ENCODE measurements around the gene ASTN2. TPM values are rescaled to one million over a fixed set of nuclear protein-coding genes. Genes with fewer than 3 reads are reported as not detected.

Gene ASTN2
- total RNA-seq, 2 experiments from 2014 or later, result 5.2 to 6.0 TPM

DNA sequence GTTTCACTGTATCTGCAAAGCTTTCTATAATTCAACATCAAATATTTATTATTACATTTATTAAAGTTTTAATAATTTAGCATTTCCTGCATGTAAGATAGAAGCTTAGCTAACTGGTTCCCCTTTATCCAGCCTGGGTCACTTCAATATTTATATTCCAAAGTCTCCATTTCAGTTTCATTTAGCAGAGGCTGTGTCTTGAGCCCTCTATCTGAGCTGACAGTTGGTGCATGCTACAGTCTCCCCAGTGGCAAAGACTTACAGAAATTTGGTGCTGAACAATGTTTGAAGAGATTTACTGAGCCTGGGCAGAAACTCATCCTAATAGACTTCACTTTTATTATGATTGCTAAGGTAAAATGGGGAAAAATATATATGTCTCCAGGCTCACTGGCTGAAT is 448.7 kb downstream of the ASTN2 start:
- DNase-seq (no peak), ATAC-seq (ENCODE audit: low read depth) (no peak)
- Mint-ChIP-seq H3K9me3 (peaks cover 6% of the 10 kb centered on the region), H3K36me3 (no peaks in the 10 kb centered on the region), H3K4me1 (no peaks in the 10 kb centered on the region), H3K27ac (no peak overlapping the region), H3K27me3 (no peaks in the 10 kb centered on the region), H3K4me3 (no peak overlapping the region)
- POLR2A ChIA-PET, result no interaction called here

DNA sequence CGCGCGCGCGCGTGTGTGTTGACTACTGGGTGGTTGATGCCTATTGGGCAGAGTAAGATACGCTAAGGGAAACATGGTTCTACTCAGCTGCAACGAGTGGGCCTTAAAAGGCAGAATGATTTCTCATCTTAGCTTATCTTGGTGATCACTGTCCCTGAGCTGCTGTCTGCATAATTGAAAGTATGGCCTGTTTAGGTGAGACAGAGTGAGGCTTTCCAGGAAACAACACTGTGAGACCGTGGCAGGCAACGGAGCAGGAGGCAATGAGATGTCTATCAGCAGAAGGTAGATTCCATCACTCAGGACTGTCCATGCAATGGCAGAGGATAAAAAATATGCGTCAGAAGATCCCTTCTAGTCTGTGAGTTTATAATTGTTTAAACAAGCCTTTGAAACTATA is 450.6 kb downstream of the ASTN2 start:
- ATAC-seq (ENCODE audit: low read depth), result no peak
- Mint-ChIP-seq H3K36me3 (no peaks in the 10 kb centered on the region), H3K4me1 (no peaks in the 10 kb centered on the region), H3K9me3 (peaks cover 6% of the 10 kb centered on the region), H3K4me3 (no peak overlapping the region), H3K27ac (no peak overlapping the region), H3K27me3 (no peaks in the 10 kb centered on the region)
- POLR2A ChIA-PET, result no interaction called here
- no peak for DNase-seq

DNA sequence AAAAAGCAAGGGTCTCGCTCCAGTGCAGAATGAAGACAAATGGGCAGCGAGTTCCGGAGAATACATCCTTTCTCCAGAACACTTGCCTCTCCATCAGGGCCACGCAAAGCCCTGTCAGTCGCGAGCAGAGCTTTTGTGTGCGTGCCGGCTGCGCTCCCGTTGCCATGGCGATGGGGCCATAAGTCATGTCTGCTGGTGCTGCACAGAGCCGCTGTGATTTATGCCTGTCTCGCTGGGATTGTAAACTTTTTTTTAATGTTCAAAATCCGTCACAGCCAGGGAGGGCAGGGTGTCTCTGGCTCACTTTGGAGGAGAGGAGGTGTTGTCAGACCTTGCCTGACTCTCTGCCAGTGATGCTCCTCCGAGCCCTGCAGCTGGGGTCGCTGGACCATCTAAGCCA is 455.0 kb downstream of the ASTN2 start:
- Mint-ChIP-seq H3K4me1 (peaks cover 5% of the 10 kb centered on the region), H3K27ac (no peak overlapping the region), H3K9me3 (peaks cover 9% of the 10 kb centered on the region), H3K27me3 (peaks cover 7% of the 10 kb centered on the region), H3K36me3 (no peaks in the 10 kb centered on the region), H3K4me3 (no peak overlapping the region)
- POLR2A ChIA-PET, result no interaction called here
- DNase-seq (no peak), ATAC-seq (ENCODE audit: low read depth) (no peak)

DNA sequence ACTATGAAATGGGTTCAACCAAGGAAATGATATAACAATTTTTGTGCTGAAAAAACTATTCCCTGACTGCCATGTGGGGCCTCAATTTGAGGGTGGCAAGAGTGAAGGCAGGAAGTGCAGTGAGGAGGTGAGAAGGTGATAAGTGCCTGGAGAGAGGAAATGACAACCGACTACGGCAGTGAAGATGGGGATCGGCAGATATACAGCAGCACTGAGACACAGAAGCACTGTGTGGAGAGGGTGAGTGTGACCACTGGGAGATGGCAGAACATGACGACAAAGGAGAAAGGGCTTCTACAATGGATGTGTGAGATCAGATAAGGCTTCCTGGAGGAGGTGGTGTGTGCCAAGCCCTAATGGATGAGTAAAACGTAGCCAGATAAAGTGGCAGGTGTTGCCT is 456.0 kb downstream of the ASTN2 start:
- DNase-seq, result no peak
- Mint-ChIP-seq H3K4me1 (peaks cover 5% of the 10 kb centered on the region), H3K4me3 (no peak overlapping the region), H3K27me3 (peaks cover 7% of the 10 kb centered on the region), H3K36me3 (no peaks in the 10 kb centered on the region), H3K27ac (no peak overlapping the region), H3K9me3 (peaks cover 9% of the 10 kb centered on the region)
- POLR2A ChIA-PET, result no interaction called here
- ATAC-seq (ENCODE audit: low read depth), result no peak

DNA sequence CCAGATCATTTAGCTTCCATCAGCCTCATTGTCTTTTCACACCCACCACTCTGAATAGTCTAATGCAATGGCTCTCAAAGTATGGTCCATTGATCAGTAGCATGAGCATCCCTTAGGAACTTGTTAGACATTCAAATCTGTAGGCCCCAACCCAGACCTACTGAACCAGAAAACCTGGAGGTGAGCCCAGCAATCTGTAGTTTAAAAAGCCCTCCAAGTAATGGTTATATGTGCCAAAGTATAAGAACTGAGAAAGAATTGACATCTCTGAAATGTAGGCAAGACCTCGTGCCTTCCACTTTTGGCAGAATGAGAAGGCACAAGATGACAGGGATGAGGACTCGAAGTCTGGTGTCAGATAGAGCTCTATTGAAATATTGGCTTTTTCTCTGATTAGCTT is 460.1 kb downstream of the ASTN2 start:
- no peak overlapping the region for H3K4me3 Mint-ChIP-seq

DNA sequence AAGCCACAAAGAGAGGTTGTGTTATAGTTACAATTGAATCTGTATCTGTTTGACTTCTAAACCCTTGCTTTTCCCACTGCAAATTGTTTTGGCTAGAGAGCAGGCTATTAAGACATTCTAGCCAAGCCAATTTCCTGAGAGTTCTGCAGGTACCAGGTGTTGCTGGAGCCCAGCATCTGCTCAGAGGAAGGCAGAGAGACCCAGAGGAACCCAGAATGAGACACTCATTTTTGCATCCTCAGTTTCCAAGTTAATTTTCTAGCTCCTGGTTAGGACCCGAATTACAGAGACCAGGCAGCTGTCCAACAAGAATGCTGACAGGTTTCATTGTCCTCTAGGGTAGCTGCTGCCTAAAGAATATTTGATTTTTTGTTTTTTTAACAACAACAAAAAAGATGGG is 461.6 kb downstream of the ASTN2 start:
- Mint-ChIP-seq H3K4me3 (no peak overlapping the region), H3K27me3 (no peaks in the 10 kb centered on the region), H3K27ac (no peak overlapping the region), H3K36me3 (no peaks in the 10 kb centered on the region), H3K9me3 (peaks cover 4% of the 10 kb centered on the region), H3K4me1 (no peaks in the 10 kb centered on the region)
- DNase-seq, result no peak
- ATAC-seq (ENCODE audit: low read depth), result no peak
- POLR2A ChIA-PET, result no interaction called here

More for the DNA sequence above, 460.1 kb downstream of the ASTN2 start:
- ATAC-seq (ENCODE audit: low read depth) (no peak), DNase-seq (no peak)
- peaks cover 7% of the 10 kb centered on the region for H3K27me3 Mint-ChIP-seq
- no peak overlapping the region for H3K27ac Mint-ChIP-seq
- POLR2A ChIA-PET, result no interaction called here
- H3K36me3 Mint-ChIP-seq, result no peaks in the 10 kb centered on the region
- peaks cover 5% of the 10 kb centered on the region for H3K9me3 Mint-ChIP-seq
- H3K4me1 Mint-ChIP-seq, result peaks cover 5% of the 10 kb centered on the region

DNA sequence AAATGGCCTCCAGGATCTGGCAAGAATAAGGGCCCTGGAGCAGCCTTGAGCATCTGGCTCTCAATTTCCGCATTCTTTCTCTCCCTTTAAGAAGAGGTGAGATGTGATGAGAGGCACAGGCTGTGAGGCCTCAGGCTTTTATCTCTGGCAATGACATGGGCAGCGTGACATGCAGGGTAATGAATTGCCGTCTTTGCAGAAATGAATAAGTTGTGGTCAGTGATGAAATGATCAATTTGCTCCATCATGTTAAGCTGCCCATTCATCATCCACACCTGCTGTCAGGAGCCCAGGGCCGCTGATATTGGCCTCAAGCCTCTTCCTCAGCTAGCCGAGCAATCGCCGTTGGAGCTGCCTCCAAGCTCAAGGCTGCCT is 462.4 kb downstream of the ASTN2 start:
- Mint-ChIP-seq H3K4me1 (no peaks in the 10 kb centered on the region), H3K27ac (no peak overlapping the region), H3K36me3 (no peaks in the 10 kb centered on the region), H3K27me3 (no peaks in the 10 kb centered on the region), H3K9me3 (peaks cover 4% of the 10 kb centered on the region), H3K4me3 (no peak overlapping the region)
- ATAC-seq (ENCODE audit: low read depth) (no peak), DNase-seq (no peak)
- POLR2A ChIA-PET, result no interaction called here

DNA sequence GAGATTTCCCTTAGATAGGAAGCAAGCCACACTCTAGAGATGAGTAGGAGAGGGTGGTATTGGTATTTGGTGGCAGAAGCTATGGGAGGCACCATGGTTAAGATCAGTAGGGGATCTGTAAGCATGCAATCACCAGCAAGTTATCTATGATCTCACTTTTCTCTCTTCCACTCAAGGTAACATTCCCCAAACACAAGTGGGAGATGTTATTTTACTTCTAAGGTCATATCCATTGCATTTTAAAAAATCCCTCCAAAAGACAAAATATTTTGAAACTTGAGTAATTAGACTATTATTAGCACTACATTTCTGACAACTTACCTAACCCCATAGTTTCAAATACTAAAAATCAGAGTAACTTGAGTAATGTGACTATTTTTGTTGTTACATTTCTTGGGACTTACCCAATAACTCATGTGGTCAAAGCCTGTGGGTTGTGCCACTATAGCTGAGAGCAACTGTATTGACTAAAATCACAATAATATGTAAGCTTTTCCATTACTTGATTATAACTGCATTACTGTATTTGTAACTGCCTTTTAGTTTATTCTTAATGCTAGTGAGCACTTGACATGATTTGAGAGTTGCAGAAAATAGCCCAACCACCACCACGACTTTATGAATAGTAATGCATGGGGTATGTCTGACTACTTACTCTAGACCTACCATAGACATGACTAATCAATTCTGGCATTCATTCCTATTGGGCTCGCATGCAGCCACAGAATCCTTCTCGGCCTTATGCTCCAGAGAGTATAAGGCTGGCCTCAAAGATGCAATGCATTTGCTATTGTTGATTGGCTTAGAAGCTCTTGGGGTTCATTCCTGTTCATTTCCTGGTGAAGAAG is 463.0 kb downstream of the ASTN2 start:
- H3K9me3 Mint-ChIP-seq, result peaks cover 4% of the 10 kb centered on the region
- no peaks in the 10 kb centered on the region for H3K27me3 Mint-ChIP-seq
- ATAC-seq (ENCODE audit: low read depth) (no peak), DNase-seq (no peak)
- H3K4me3 Mint-ChIP-seq, result no peak overlapping the region
- H3K27ac Mint-ChIP-seq, result no peak overlapping the region
- H3K4me1 Mint-ChIP-seq, result no peaks in the 10 kb centered on the region
- POLR2A ChIA-PET, result no interaction called here
- no peaks in the 10 kb centered on the region for H3K36me3 Mint-ChIP-seq

DNA sequence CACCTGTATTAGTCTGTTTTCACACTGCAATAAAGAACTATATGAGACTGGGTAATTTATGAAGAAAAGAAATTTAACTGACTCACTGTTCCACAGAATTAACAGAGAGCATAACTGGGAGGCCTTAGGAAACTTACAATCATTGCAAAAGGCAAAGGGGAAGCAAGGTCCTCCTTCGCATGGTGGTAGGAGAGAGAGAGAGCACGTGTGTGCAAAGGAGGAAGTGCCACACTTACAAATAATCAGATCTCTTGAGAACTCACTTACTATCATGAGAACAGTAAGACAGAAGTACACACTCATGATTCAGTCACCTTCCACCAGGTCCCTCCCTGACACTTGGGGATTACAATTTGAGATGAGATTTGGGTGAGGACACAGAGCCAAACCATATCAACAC is 469.0 kb downstream of the ASTN2 start:
- no peaks in the 10 kb centered on the region for H3K4me1 Mint-ChIP-seq
- H3K27me3 Mint-ChIP-seq, result no peaks in the 10 kb centered on the region
- ATAC-seq (ENCODE audit: low read depth) (no peak), DNase-seq (no peak)
- no peak overlapping the region for H3K4me3 Mint-ChIP-seq
- no peaks in the 10 kb centered on the region for H3K36me3 Mint-ChIP-seq
- peaks cover 4% of the 10 kb centered on the region for H3K9me3 Mint-ChIP-seq
- no peak overlapping the region for H3K27ac Mint-ChIP-seq
- POLR2A ChIA-PET, result no interaction called here

DNA sequence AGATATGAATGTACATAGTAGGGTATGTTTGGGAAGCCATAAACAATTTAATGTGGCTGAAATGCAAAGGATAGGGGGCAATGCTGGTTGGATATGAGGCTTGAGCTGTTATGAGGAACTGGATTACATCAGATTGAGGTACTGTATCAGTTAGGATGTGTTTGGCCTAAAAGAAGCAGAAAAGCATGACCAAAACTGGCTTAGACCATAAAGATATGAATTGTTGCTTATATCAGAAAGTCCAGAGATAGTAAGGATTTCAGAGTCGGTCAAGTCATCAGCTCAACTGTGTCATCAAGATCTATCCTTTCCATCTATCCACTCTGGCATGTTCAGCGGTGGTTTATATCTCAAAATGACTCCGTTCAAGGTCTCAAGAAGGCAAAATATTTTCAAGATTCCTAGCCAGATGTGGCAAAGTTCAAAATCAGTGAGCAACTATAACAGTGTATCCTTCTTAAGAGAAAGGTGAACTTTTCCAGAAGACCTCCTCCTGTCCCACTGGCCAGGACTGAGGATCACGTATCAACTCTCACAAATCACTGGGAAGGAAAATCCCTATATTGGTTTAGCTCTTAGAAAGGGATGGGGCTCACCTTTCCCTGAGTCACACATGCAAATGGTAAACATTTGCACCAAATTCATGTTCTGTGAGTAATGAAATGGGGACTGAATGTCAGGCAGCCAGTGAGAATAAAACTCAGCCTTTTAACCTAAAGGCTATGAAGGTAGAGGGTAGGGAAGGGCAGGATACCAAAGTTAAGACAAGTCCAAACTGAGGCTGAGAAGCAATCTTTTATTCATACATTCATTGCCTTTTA is 469.9 kb downstream of the ASTN2 start:
- Mint-ChIP-seq H3K4me1 (no peaks in the 10 kb centered on the region), H3K4me3 (no peak overlapping the region), H3K9me3 (peaks cover 2% of the 10 kb centered on the region), H3K27ac (no peak overlapping the region), H3K27me3 (no peaks in the 10 kb centered on the region), H3K36me3 (no peaks in the 10 kb centered on the region)
- DNase-seq, result no peak
- POLR2A ChIA-PET, result no interaction called here
- ATAC-seq (ENCODE audit: low read depth), result no peak

DNA sequence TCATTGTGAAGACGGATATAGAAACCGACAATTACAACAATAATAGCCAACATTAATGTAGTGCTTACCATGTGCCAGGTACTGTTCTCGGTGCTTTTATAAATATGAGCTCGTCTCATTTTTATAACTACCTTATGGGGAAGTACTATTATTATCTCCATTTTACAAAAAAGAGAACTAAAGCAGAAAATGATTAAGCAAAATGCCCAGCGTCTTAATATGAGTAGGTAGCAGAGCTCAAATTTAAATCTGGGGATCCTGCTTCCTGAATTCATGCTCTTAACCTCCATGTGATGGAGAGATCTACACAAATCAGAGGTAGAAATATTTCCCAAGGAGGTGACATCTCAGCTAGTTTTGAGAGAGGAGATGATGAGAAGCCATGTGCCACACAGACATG is 470.9 kb downstream of the ASTN2 start:
- POLR2A ChIA-PET, result no interaction called here
- Mint-ChIP-seq H3K27me3 (no peaks in the 10 kb centered on the region), H3K4me3 (no peak overlapping the region)

DNA sequence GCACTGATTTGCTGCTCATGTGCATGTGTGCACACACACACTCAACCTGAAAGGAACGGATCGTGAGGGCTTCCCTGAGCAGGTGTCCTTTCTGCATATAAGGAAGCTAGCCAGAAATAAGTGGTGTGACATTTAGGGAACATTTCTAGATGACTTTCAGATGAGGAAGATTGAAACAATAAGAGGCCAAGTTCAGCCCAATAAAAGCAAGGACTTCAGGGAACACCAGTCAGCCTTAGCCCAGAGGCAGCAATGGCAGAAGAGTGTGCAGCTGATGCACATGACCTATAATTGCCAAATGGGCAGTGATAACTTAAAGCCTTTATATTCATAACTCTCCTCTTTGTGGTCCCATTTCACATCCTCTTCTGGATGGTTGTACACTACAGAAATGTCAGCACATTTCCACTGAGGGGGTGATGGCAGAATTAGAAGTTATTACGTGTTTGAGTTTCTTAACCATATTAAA is 472.2 kb downstream of the ASTN2 start:
- DNase-seq, result no peak
- no peak for ATAC-seq (ENCODE audit: low read depth)
- H3K4me3 Mint-ChIP-seq, result no peak overlapping the region
- no peaks in the 10 kb centered on the region for H3K9me3 Mint-ChIP-seq
- no peak overlapping the region for H3K27ac Mint-ChIP-seq
- H3K27me3 Mint-ChIP-seq, result no peaks in the 10 kb centered on the region
- POLR2A ChIA-PET, result no interaction called here
- no peaks in the 10 kb centered on the region for H3K36me3 Mint-ChIP-seq
- no peaks in the 10 kb centered on the region for H3K4me1 Mint-ChIP-seq

More for the DNA sequence above, 470.9 kb downstream of the ASTN2 start:
- no peaks in the 10 kb centered on the region for H3K4me1 Mint-ChIP-seq
- no peaks in the 10 kb centered on the region for H3K9me3 Mint-ChIP-seq
- ATAC-seq (ENCODE audit: low read depth) (no peak), DNase-seq (no peak)
- no peak overlapping the region for H3K27ac Mint-ChIP-seq
- H3K36me3 Mint-ChIP-seq, result no peaks in the 10 kb centered on the region

DNA sequence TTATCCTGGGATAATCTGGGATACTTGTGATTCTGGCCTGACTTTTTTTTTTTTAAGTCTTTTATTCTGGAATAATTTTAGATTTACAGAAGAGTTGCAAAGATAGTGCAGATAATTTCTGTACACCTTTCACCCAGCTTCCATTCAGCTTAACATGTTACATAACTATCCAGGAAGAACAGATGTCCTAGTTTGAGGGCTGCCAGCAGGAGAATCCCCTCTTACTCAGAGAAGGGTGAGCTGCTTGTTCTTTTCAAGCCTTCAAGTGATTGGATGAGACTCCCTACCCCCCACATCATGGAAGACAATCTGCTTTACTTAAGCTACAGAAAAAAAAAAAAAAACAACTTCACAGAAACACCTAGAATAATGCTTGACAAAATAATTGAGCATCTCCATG is 473.6 kb downstream of the ASTN2 start:
- POLR2A ChIA-PET, result no interaction called here

DNA sequence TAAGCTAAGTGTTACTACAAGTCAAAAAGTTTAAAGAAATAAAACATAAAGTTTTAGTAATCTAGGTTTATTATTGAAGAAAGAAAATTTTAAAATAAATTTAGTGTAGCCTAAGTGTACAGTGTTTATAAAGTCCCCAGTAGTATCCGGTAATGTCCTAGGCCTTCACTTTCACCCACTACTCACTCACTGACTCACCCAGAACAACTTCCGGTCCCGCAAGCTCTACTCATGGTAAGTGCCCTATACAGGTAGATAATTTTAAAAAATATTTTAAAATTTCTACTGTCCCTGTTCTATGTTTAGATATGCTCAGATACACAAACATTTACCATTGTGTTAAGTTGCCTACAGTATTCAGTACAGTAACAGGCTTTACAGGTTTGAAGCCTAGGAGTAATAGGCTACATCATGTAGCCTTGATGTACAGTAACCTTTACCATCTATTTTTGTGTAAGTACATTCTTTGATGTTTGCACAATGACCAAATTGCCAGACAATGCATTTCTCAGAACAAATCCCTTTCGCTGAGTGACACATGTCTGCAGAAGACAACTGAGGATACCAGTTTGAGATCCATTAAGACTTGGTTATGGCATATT is 474.1 kb downstream of the ASTN2 start:
- no peak for DNase-seq
- Mint-ChIP-seq H3K36me3 (no peaks in the 10 kb centered on the region), H3K4me1 (no peaks in the 10 kb centered on the region), H3K9me3 (peaks cover 3% of the 10 kb centered on the region), H3K27ac (no peak overlapping the region), H3K4me3 (no peak overlapping the region), H3K27me3 (no peaks in the 10 kb centered on the region)
- POLR2A ChIA-PET, result no interaction called here
- ATAC-seq (ENCODE audit: low read depth), result no peak

More for the DNA sequence above, 473.6 kb downstream of the ASTN2 start:
- H3K27me3 Mint-ChIP-seq, result no peaks in the 10 kb centered on the region
- H3K27ac Mint-ChIP-seq, result no peak overlapping the region
- ATAC-seq (ENCODE audit: low read depth) (no peak), DNase-seq (no peak)
- H3K36me3 Mint-ChIP-seq, result no peaks in the 10 kb centered on the region
- no peaks in the 10 kb centered on the region for H3K4me1 Mint-ChIP-seq
- H3K9me3 Mint-ChIP-seq, result peaks cover 2% of the 10 kb centered on the region
- no peak overlapping the region for H3K4me3 Mint-ChIP-seq

Data from activated naive CD8-positive, alpha-beta T cell treated with anti-CD3 and anti-CD28 coated beads, Interleukin-2, amount 10 ng/mL, durations not matched to agents 7 days and 5 days (primary cell).